Activated naive CD8-positive, alpha-beta T cell (primary cell): ENCODE measurements around the gene AQP12A.

Experiments used
- H3K27ac Mint-ChIP-seq: one replicate; pipeline ENCODE4 v1.8.0; 2021; ENCODE audit warnings: mixed read lengths
- H3K27me3 Mint-ChIP-seq: one replicate; pipeline ENCODE4 v1.8.0; 2021; ENCODE audit warnings: mixed read lengths
- H3K36me3 Mint-ChIP-seq: one replicate; pipeline ENCODE4 v1.8.0; 2021; ENCODE audit warnings: mixed read lengths
- H3K4me1 Mint-ChIP-seq: one replicate; pipeline ENCODE4 v1.8.0; 2021; ENCODE audit warnings: low read depth, mixed read lengths
- H3K4me3 Mint-ChIP-seq: one replicate; pipeline ENCODE4 v1.8.0; 2021; ENCODE audit warnings: mild to moderate bottlenecking, mixed read lengths
- H3K9me3 Mint-ChIP-seq: one replicate; pipeline ENCODE4 v1.8.0; 2021; ENCODE audit warnings: low read depth, mixed read lengths

AQP12A gene

GRCh38 chr2:240745456-240745855 lies 53.8 kb downstream of the AQP12A start:
- Mint-ChIP-seq H3K4me3 (no peak overlapping the region), H3K27me3 (no peaks in the 10 kb centered on the region), H3K36me3 (no peaks in the 10 kb centered on the region), H3K4me1 (no peaks in the 10 kb centered on the region), H3K9me3 (no peaks in the 10 kb centered on the region), H3K27ac (no peak overlapping the region)

- H3K4me1 Mint-ChIP-seq = no peaks in the 10 kb centered on the region
- no peak overlapping the region for H3K4me3 Mint-ChIP-seq
- H3K9me3 Mint-ChIP-seq = no peaks in the 10 kb centered on the region
- no peaks in the 10 kb centered on the region for H3K36me3 Mint-ChIP-seq
- H3K27me3 Mint-ChIP-seq = no peaks in the 10 kb centered on the region
- H3K27ac Mint-ChIP-seq = no peak overlapping the region
Measured at GRCh38 chr2:240745962-240746361, 54.3 kb downstream of the AQP12A start.

GRCh38 chr2:240746671-240747070 lies 55.0 kb downstream of the AQP12A start:
- H3K27ac Mint-ChIP-seq = no peak overlapping the region
- H3K4me3 Mint-ChIP-seq = no peak overlapping the region
- H3K4me1 Mint-ChIP-seq = no peaks in the 10 kb centered on the region
- no peaks in the 10 kb centered on the region for H3K27me3 Mint-ChIP-seq
- H3K9me3 Mint-ChIP-seq = no peaks in the 10 kb centered on the region
- H3K36me3 Mint-ChIP-seq = no peaks in the 10 kb centered on the region

GRCh38 chr2:240747256-240747655 lies 55.6 kb downstream of the AQP12A start:
- Mint-ChIP-seq H3K36me3 (no peaks in the 10 kb centered on the region), H3K4me1 (no peaks in the 10 kb centered on the region), H3K27me3 (no peaks in the 10 kb centered on the region), H3K27ac (no peak overlapping the region), H3K4me3 (no peak overlapping the region), H3K9me3 (no peaks in the 10 kb centered on the region)
